ENCODE data around the gene PIMREG.

GRCh38 chr17:6408276-6408675, 36.0 kb upstream of the PIMREG start:
- TF ChIP-seq GATA2 (IDR thresholded peaks at IDR 0.05; ENCODE audit: low read depth, low read length) = no peak
- TF ChIP-seq GATA3 (IDR thresholded peaks at IDR 0.05; ENCODE audit: low read depth, low read length) = no peak
